GM21825 (cell line): ENCODE results near the gene CCDC142.

ENCODE experiments used
- ATAC-seq: cut with Tn5 transposase; IDR thresholded peaks from one replicate; pipeline ENCODE4 v1.9.1; 2021; ENCODE audit warnings: mild to moderate bottlenecking, moderate library complexity; ENCODE audit not compliant: unreplicated experiment

Gene CCDC142

GRCh38 chr2:74425523-74425922, 57.3 kb downstream of the CCDC142 start:
- no peak for ATAC-seq

- ATAC-seq: no peak
These were observed 57.8 kb downstream of the CCDC142 start for GRCh38 chr2:74424995-74425406.

- ATAC-seq: no peak
These were observed 58.4 kb downstream of the CCDC142 start for GRCh38 chr2:74424139-74424992.
